Effector memory CD8-positive, alpha-beta T cell (primary cell): ENCODE results near the gene NQO1.

Experiments used
- ATAC-seq: fragments of 150-1000 bp; cut with Tn5 transposase; replicated peaks from 2 replicates; pipeline ENCODE4 v1.10.0; 2021; ENCODE audit warnings: mild to moderate bottlenecking, moderate library complexity
- DNase-seq, 3 experiments: peaks; one replicate each; pipeline ENCODE4 v3.0.0; 2021
- H3K27ac Mint-ChIP-seq, 2 donors: one replicate each; pipeline ENCODE4 v1.8.0; 2022; ENCODE audit warnings: mild to moderate bottlenecking in 2 of 2, mixed read lengths in 2 of 2, moderate library complexity in 2 of 2
- H3K27me3 Mint-ChIP-seq, 2 donors: one replicate each; pipeline ENCODE4 v1.8.0; 2022; ENCODE audit warnings: mixed read lengths in 2 of 2
- H3K36me3 Mint-ChIP-seq: one replicate; pipeline ENCODE4 v1.8.0; 2022; ENCODE audit warnings: mild to moderate bottlenecking, moderate library complexity, mixed read lengths; ENCODE audit not compliant: insufficient read depth
- H3K4me1 Mint-ChIP-seq, 2 donors: one replicate each; pipeline ENCODE4 v1.8.0; 2022; ENCODE audit warnings: low read depth in 2 of 2, mixed read lengths in 2 of 2
- H3K4me3 Mint-ChIP-seq, 2 donors: one replicate each; pipeline ENCODE4 v1.8.0; 2022; ENCODE audit warnings: mild to moderate bottlenecking in 2 of 2, mixed read lengths in 2 of 2, moderate library complexity in 2 of 2
- H3K9me3 Mint-ChIP-seq, 2 donors: one replicate each; pipeline ENCODE4 v1.8.0; 2022; ENCODE audit warnings: mixed read lengths in 2 of 2

Gene NQO1

DNA sequence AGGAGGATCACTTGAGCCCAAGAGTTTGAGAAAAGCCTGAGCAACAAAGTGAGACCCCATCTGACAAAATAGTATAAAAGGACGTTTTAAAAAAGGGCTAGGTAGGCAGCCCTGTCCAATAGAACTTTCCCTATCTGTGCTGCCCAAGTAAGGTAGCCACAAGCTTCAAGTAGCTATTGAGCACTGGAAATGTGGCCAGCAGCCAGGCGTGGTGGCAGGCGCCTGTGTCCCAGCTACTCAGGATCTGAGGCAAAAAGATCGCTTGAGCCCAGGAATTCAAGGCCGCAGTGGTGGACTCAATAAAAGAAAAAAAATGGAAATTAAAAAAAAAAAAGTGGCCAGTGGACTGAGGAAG is 1.5 kb upstream of the NQO1 start:
- Mint-ChIP-seq H3K27ac (peak overlapping the region in 1 of 2 donors; percentile 5), H3K4me3 (no peak overlapping the region), H3K9me3 (no peaks in the 10 kb centered on the region), H3K4me1 (peaks cover 17% of the 10 kb centered on the region in 2 donors), H3K27me3 (no peaks in the 10 kb centered on the region), H3K36me3 (peaks cover 11% of the 10 kb centered on the region)
- no peak for ATAC-seq
- DNase-seq: no peak

- Mint-ChIP-seq H3K27me3 (no peaks in the 10 kb centered on the region), H3K36me3 (peaks cover 11% of the 10 kb centered on the region), H3K27ac (peak overlapping the region; percentile 89 to 94), H3K4me3 (peak overlapping the region; percentile 96 to 97), H3K4me1 (peaks cover 17% of the 10 kb centered on the region in 2 donors), H3K9me3 (no peaks in the 10 kb centered on the region)
- ATAC-seq (no peak), DNase-seq (no peak)
Measured at GRCh38 chr16:69725480-69726312, 664 bp downstream of the NQO1 start.

- H3K9me3 Mint-ChIP-seq: no peaks in the 10 kb centered on the region
- H3K4me3 Mint-ChIP-seq: peak overlapping the region in 1 of 2 donors; percentile 25
- no peaks in the 10 kb centered on the region for H3K27me3 Mint-ChIP-seq
- peak overlapping the region in 1 of 2 donors; percentile 94 for H3K27ac Mint-ChIP-seq
- DNase-seq: no peak
- ATAC-seq: no peak
- peaks cover 11% of the 10 kb centered on the region for H3K36me3 Mint-ChIP-seq
- peaks cover 17% of the 10 kb centered on the region in 2 donors for H3K4me1 Mint-ChIP-seq
Measured at GRCh38 chr16:69724981-69725479, 1.3 kb downstream of the NQO1 start.

- Mint-ChIP-seq H3K27me3 (no peaks in the 10 kb centered on the region), H3K36me3 (peaks cover 11% of the 10 kb centered on the region), H3K4me1 (peaks cover 13 to 17% of the 10 kb centered on the region in 2 donors), H3K9me3 (no peaks in the 10 kb centered on the region), H3K27ac (peak overlapping the region in 1 of 2 donors; percentile 94), H3K4me3 (no peak overlapping the region)
- no peak for DNase-seq
- no peak for ATAC-seq
Measured at GRCh38 chr16:69724414-69724873, 1.9 kb downstream of the NQO1 start.

- H3K4me1 Mint-ChIP-seq: peaks cover 4 to 8% of the 10 kb centered on the region in 2 donors
- DNase-seq: no peak
- no peak overlapping the region for H3K27ac Mint-ChIP-seq
- H3K27me3 Mint-ChIP-seq: no peaks in the 10 kb centered on the region
- H3K4me3 Mint-ChIP-seq: no peak overlapping the region
- H3K9me3 Mint-ChIP-seq: no peaks in the 10 kb centered on the region
- ATAC-seq: no peak
- peaks cover 8% of the 10 kb centered on the region for H3K36me3 Mint-ChIP-seq
Measured at GRCh38 chr16:69721441-69721957, 4.9 kb downstream of the NQO1 start.

DNA sequence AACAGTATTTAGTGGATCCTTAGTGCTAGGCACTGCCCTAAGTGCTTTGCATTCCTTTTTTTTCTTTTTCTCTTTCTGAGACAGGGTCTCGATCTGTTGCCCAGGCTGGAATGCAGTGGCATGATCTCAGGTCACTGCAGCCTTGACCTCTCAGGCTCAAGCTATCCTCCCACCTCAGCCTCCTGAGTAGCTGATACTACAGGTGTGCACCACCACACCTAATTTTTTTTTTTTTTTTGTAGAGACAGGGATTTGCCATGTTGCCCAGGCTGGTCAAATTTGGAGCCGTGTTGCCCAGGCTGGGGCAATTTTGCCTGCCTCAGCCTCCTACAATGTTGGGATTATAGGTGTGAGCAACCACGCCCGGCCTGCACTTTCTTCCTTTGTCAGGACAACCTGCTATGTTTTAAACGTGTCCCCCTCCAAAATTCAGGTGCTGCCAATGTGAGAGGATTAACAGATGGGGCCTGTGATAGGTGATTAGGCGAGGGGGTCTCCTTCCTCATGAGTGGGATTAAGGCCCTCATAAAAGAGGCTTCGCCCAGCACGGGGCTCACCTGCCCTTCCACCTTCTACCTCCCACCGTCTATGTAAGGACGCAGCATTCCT is 5.4 kb downstream of the NQO1 start:
- Mint-ChIP-seq H3K36me3 (peaks cover 3% of the 10 kb centered on the region), H3K4me3 (no peak overlapping the region), H3K27ac (no peak overlapping the region), H3K4me1 (peaks cover 0 to 3% of the 10 kb centered on the region in 2 donors), H3K27me3 (no peaks in the 10 kb centered on the region), H3K9me3 (no peaks in the 10 kb centered on the region)
- DNase-seq (no peak), ATAC-seq (no peak)

GRCh38 chr16:69718111-69718764 is 8.1 kb downstream of the NQO1 start:
- H3K36me3 Mint-ChIP-seq: no peaks in the 10 kb centered on the region
- ATAC-seq (no peak), DNase-seq (no peak)
- H3K4me1 Mint-ChIP-seq: no peaks in the 10 kb centered on the region
- H3K27me3 Mint-ChIP-seq: no peaks in the 10 kb centered on the region
- no peak overlapping the region for H3K4me3 Mint-ChIP-seq
- no peak overlapping the region for H3K27ac Mint-ChIP-seq
- no peaks in the 10 kb centered on the region for H3K9me3 Mint-ChIP-seq

- no peak overlapping the region for H3K27ac Mint-ChIP-seq
- ATAC-seq (no peak), DNase-seq (no peak)
- H3K36me3 Mint-ChIP-seq: no peaks in the 10 kb centered on the region
- no peak overlapping the region for H3K4me3 Mint-ChIP-seq
- H3K9me3 Mint-ChIP-seq: no peaks in the 10 kb centered on the region
- H3K4me1 Mint-ChIP-seq: no peaks in the 10 kb centered on the region
- H3K27me3 Mint-ChIP-seq: no peaks in the 10 kb centered on the region
Measured at GRCh38 chr16:69717066-69717465, 9.3 kb downstream of the NQO1 start.

DNA sequence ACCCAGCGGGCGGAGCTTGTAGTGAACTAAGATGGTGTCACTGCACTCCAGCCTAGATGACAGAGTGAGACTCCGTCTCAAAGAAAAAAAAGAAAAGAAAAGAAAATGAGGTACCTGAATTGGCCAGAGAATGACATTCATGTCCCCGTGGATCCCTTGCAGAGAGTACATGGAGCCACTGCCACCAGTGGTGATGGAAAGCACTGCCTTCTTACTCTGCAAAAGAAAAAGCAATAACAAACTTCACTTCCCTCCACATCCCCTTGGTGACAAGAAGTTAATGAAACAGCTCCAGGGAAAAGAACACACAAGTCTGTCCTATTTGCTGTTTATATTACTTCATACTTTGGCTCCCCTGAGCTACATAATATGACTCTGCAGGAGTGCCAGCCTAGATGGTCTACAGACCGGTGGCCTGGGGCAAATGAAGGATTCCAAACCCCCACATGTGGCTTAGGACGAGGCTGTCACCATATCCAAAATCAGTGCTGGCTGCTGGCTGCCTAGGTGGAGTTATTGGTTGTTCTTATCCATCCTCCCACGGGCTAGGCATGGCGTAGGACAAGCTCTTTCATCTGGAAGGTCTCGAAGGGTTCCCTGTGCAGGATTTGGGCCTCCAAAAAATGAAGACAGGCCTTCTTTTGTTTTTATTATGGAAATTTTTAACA is 13.3 kb downstream of the NQO1 start:
- H3K36me3 Mint-ChIP-seq: peaks cover 13% of the 10 kb centered on the region
- no peak for ATAC-seq

DNA sequence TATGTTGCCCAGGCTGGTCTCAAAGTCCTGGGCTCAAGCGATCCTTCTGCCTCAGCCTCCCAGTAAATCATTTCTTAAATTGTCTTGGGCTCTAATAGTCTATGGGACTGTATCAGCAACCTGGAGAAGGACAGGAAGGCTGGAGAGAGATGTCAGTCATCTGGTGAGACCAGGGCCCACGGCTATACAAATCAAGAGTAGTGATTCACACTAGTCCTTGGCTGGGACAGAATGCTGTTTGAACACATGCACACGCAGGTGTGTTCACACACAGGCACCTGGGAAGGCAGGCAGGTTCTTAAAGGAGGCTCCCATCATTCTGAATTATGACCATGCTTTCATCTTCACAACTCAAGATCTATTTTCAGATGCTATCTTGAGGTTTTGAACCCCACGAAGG is 14.1 kb downstream of the NQO1 start:
- Mint-ChIP-seq H3K4me1 (no peaks in the 10 kb centered on the region), H3K4me3 (no peak overlapping the region), H3K27ac (no peak overlapping the region), H3K36me3 (peaks cover 13% of the 10 kb centered on the region), H3K9me3 (no peaks in the 10 kb centered on the region), H3K27me3 (no peaks in the 10 kb centered on the region)
- ATAC-seq (no peak), DNase-seq (no peak)

More for the DNA sequence above, 13.3 kb downstream of the NQO1 start:
- no peaks in the 10 kb centered on the region for H3K4me1 Mint-ChIP-seq
- no peaks in the 10 kb centered on the region for H3K9me3 Mint-ChIP-seq
- DNase-seq: no peak
- no peaks in the 10 kb centered on the region for H3K27me3 Mint-ChIP-seq
- no peak overlapping the region for H3K27ac Mint-ChIP-seq
- H3K4me3 Mint-ChIP-seq: no peak overlapping the region

GRCh38 chr16:69711115-69711740 is 15.1 kb downstream of the NQO1 start:
- ATAC-seq: no peak
- Mint-ChIP-seq H3K4me1 (no peaks in the 10 kb centered on the region), H3K9me3 (no peaks in the 10 kb centered on the region), H3K4me3 (no peak overlapping the region), H3K36me3 (peaks cover 13% of the 10 kb centered on the region), H3K27me3 (no peaks in the 10 kb centered on the region), H3K27ac (no peak overlapping the region)
- DNase-seq: no peak

- peak; percentile 64 for ATAC-seq
- H3K36me3 Mint-ChIP-seq: peaks cover 16% of the 10 kb centered on the region
- peak in 2 of 3 experiments; percentile 6 to 15 for DNase-seq
Measured at GRCh38 chr16:69709456-69710084, 16.8 kb downstream of the NQO1 start.

More at GRCh38 chr16:69709456-69710084, 16.8 kb downstream of the NQO1 start:
- Mint-ChIP-seq H3K27ac (peak overlapping the region; percentile 7 to 68), H3K4me1 (no peaks in the 10 kb centered on the region), H3K27me3 (no peaks in the 10 kb centered on the region), H3K4me3 (no peak overlapping the region), H3K9me3 (no peaks in the 10 kb centered on the region)
